GM12801 (cell line): ENCODE data around the gene CHIC1.

Experiments used
- TF ChIP-seq, protein P1 (sequence below): IDR thresholded peaks from one replicate; pipeline ENCODE4 v1.5.1; 2011; ENCODE audit warnings: control low read depth; ENCODE audit not compliant: insufficient read length; ENCODE audit errors: extremely low read depth

Gene CHIC1

DNA sequence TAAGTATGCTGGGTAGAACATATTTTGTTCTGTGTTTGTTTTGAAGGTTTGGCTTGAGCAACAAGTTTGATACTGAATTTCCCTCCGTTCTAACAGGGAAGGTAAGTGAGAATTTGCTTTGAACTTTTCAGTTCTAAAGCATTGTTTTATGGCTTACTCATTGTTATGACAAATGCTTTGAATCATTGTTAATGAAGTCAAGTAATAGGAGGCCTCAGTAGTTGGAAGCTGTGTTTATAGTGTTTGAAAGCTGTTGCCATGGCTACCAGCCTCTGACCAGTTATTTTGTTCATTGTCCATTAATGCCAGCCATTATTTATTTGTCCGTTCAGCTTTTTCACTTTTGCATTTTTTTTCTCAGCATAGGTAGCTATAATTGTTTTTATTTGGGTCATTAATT is 14.4 kb downstream of the CHIC1 start:
- TF ChIP-seq, protein P1, sequence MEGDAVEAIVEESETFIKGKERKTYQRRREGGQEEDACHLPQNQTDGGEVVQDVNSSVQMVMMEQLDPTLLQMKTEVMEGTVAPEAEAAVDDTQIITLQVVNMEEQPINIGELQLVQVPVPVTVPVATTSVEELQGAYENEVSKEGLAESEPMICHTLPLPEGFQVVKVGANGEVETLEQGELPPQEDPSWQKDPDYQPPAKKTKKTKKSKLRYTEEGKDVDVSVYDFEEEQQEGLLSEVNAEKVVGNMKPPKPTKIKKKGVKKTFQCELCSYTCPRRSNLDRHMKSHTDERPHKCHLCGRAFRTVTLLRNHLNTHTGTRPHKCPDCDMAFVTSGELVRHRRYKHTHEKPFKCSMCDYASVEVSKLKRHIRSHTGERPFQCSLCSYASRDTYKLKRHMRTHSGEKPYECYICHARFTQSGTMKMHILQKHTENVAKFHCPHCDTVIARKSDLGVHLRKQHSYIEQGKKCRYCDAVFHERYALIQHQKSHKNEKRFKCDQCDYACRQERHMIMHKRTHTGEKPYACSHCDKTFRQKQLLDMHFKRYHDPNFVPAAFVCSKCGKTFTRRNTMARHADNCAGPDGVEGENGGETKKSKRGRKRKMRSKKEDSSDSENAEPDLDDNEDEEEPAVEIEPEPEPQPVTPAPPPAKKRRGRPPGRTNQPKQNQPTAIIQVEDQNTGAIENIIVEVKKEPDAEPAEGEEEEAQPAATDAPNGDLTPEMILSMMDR = no peak

DNA sequence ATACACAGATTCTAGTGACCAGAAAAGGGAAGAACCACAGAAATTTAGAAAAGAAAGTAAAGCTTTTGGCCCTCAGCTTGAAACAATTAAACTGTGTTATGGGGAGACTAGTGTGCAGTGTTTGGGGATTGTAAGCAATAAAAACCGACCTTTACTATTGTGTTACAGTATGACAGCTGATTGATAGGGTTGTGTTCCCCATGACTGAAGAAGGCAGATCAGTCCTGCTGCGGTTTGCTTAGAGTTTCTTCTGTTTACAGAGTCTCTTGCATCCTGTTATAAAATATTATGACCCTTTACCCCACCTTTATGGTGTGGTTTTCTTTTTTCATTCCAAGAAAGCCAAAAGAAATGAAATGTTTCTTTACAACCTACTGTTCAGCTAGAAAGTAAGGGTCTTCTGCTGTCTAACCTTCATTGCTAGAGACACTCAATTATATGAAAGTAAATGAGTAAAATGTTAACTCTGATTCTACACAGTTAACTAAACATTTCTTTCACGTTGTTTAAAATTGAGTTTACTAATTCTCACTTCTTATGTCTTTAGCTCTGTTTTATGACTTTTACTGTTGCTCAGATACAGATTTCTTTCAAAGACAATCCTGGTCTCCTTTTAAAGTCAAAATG is 18.1 kb downstream of the CHIC1 start:
- TF ChIP-seq, protein P1 = no peak

DNA sequence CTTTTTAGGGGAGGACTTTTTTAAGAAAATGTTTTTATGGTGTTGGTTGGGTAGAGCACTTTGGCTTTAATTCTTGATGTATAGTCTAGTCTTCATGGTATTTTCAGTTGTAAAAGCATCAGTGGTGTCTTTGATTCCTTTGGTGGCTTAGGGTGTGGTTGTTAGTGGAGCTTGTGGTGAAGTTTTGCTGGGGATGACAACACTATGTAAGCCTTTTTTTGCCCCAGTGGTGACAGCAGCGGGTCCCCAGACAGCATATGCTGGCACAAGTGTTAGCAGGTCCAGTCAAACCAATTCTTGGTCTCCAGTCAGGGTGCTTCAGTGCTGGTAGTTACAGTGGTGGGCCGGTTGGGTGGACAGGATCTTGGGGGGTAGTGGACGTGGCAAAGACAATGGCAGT is 52.0 kb downstream of the CHIC1 start:
- TF ChIP-seq, protein P1 = no peak

DNA sequence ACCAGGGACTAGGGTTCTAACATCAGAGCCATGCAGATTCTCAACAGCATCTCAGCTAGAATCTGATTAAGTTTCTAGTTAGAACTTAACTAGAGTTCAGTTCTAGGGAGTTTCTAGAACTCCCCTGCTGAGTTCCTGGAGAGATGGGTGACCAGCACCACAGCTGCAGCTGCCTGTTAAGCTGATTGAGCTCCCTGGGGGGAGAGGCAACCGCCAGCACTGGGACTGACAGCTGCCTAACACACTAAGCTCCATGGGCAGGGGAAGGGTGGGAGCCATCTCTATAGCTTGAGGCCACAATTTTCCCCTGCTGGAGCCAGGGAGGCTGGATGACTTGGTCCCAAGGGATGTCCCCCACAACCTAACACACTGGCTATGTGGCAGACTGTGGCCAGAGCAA is 84.2 kb downstream of the CHIC1 start:
- TF ChIP-seq, protein P1 = no peak

DNA sequence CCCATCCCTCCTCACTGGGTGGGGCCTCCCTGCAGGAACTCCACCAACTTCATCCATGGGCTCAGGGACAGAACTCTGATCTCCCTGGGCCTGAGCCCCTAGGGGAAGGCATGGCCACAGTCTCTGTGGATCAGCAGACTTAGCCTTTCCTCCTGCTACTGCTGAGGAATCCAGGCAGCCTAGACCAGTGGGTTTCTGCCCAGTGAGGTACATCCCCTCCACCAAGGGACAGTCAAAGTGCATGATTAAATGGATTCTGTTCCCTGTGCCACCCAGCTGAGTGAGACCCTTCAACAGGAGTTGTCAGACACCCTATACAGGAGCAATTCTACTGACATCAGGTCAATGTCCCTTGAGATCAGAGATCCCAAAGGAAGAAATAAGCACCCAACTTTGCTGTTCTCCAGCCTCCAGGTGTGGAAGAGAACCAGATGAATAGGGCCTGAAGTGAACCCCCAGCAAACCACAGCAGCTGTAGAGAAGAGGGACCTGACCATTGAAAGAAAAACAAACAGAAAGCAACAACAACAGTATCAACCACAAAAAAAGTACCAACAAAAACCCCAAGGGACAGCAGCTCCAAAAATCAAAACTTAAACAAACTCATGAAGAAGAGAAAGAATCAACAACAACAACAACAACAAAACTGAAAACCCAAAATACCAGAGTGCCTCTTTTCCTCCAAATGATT is 84.8 kb downstream of the CHIC1 start:
- TF ChIP-seq, protein P1 = no peak

DNA sequence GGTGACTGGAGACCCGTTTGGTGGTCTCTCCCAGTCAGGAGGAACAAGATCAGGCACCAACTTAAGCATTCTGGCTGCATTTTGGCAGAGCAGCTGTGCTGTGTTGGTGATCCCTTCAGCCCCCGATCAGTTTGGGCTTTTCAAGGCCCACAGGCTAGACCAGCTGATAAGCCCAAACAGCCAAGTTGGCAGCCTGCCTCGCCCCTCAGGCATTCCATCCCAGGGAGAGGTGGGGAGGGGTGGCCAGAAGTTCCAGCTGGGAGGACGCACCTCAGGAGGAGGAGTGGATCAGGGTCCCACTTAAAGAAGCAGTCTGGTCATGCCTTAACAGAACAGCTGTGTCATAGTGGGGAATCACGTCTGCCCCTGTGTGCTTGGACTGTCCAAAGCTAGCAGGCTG is 105.8 kb downstream of the CHIC1 start:
- TF ChIP-seq, protein P1 = no peak

DNA sequence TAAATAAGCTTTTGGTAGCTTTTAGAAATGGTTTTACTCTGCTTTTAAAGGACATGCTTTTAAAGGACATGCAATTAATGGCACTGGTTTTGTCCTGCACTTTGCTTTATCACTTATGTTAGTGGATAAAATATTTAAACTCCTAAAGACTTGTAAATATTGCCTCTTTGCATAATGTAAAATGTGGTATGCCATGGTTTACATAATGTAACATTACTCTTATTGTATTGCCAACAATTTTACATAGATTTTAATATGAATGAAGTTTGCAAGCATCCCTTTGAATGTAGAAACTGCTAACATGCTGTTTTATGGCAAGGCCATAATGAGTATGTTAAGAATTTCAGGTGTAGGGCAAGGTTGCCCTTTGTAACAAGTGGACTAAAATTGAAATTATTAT is 118.4 kb downstream of the CHIC1 start:
- TF ChIP-seq, protein P1 = no peak
